Measurements from ENCODE around the gene EEF2K.

The EEF2K gene

GRCh38 chr16:22333457-22333994, 127.4 kb downstream of the EEF2K start:
- DNase-seq (ENCODE audit: low read depth in 2 of 2): no peak

- DNase-seq (ENCODE audit: low read depth in 2 of 2): no peak
Observed at GRCh38 chr16:22335668-22336246, 129.7 kb downstream of the EEF2K start.

- no peak for DNase-seq (ENCODE audit: low read depth in 2 of 2)
Observed at GRCh38 chr16:22336581-22336980, 130.5 kb downstream of the EEF2K start.

GRCh38 chr16:22337045-22337444, 131.0 kb downstream of the EEF2K start:
- DNase-seq (ENCODE audit: low read depth in 2 of 2): no peak

DNA sequence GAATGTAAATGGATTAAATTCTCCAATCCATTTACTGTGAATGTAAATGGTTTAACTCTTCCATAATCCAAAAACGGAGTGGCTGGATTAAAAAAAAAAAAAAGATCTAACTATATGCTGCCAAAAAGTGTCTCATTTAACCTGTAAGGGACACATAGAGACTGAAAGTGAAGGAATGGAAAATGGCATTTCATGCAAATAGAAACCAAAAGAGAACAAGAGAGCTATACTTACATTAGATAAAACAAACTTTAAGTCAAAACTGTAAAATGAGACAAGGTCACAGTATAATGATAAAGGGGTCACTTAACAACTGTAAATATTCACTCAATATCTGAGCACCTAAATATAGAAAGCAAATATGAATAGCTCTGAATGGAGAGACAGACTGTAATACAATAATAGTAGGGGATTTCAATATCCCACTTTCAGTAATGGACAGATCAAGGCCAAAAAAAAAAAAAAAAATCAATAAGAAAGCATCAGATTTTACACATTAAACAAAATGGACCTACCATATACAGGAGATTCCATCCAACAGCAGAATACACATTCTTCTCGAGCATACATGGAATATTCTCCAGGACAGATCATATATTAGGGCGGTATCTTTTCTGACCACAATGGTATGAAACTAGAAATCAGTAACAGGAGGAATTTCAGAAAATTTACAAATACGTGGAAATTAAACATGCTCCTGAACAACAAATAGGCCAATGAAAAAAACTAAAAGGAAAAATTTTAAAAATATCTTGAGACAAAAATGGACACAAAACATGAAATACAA, 132.0 kb downstream of the EEF2K start:
- no peak for DNase-seq (ENCODE audit: low read depth in 2 of 2)

All from fibroblast of skin of left quadriceps (primary cell).